IPS-18c (cell line): ENCODE data around the gene ARHGEF16.

Experiments used
- H3K4me3 ChIP-seq: 2 replicates; pipeline ENCODE4 v1.7.0; 2013; ENCODE audit warnings: low read depth, mild to moderate bottlenecking, low read length, moderate library complexity; ENCODE audit not compliant: insufficient read depth
- H3K9me3 ChIP-seq: one replicate; pipeline ENCODE4 v1.6.1; 2013; ENCODE audit warnings: mild to moderate bottlenecking, low read length, moderate library complexity; ENCODE audit not compliant: control insufficient read depth, insufficient read depth

The ARHGEF16 gene

DNA sequence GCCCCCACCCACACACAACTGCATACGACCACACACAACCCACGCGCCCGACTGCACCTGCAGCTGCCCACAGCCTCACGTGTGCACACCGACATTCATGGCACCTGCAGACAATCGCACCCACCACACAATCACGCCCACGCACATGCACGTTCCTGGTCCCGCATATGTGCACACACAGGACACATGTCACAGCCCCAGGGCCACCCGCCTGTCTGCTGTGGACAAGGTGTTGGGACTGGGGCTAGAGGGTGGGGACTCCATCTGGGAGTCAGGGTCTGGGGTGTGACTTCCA lies 56.4 kb downstream of the ARHGEF16 start:
- peaks cover 2% of the 10 kb centered on the region for H3K9me3 ChIP-seq
- no peak overlapping the region for H3K4me3 ChIP-seq

GRCh38 chr1:3511306-3511705 lies 56.8 kb downstream of the ARHGEF16 start:
- Histone ChIP-seq H3K9me3 (peaks cover 2% of the 10 kb centered on the region), H3K4me3 (no peak overlapping the region)

DNA sequence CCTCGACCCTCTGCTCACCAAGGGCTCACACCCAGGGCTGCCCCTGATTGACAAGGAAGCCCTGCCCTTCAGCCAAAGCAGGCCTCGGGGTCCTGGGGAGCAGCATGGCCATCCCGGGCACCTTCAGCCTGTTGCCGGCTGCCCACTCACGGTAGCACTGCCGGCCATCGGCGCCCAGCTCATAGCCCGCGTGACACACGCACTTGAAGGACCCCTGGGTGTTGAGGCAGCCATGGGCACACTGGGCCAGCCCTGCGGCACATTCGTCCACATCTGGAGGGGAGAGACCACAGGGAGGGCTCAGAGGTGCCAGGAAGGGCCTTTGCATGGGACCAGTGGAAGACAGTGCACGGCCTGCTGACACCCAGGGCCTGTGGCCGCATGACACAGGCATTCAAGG lies 57.4 kb downstream of the ARHGEF16 start:
- H3K4me3 ChIP-seq = no peak overlapping the region
- H3K9me3 ChIP-seq = peaks cover 2% of the 10 kb centered on the region

- Histone ChIP-seq H3K4me3 (no peak overlapping the region), H3K9me3 (peaks cover 2% of the 10 kb centered on the region)
These were observed 59.9 kb downstream of the ARHGEF16 start for GRCh38 chr1:3514404-3514803.

- peaks cover 2% of the 10 kb centered on the region for H3K9me3 ChIP-seq
- H3K4me3 ChIP-seq = no peak overlapping the region
These were observed 60.8 kb downstream of the ARHGEF16 start for GRCh38 chr1:3515272-3515671.

- Histone ChIP-seq H3K9me3 (peaks cover 2% of the 10 kb centered on the region), H3K4me3 (no peak overlapping the region)
These were observed 61.5 kb downstream of the ARHGEF16 start for GRCh38 chr1:3515774-3516480.

DNA sequence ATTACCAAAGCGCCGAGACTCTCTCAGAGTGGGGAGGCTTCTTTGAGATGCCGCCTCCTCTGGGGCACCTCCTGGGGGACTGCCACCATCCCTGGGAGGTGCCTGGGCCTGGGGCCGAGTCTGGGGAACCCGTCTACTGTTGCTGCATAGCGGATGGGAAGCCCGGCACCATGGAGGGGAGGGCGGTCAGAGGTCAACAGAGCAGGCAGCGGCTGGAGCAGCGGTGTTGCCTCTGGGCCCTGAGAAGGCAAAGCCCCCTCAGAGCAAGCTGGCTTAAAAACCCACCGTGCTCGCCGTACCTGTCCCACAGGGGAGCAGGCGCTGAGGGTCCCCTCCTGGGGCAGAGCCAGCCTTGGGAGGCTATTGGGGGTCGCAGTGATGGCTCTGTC lies 62.0 kb downstream of the ARHGEF16 start:
- H3K9me3 ChIP-seq = peaks cover 2% of the 10 kb centered on the region
- no peak overlapping the region for H3K4me3 ChIP-seq

DNA sequence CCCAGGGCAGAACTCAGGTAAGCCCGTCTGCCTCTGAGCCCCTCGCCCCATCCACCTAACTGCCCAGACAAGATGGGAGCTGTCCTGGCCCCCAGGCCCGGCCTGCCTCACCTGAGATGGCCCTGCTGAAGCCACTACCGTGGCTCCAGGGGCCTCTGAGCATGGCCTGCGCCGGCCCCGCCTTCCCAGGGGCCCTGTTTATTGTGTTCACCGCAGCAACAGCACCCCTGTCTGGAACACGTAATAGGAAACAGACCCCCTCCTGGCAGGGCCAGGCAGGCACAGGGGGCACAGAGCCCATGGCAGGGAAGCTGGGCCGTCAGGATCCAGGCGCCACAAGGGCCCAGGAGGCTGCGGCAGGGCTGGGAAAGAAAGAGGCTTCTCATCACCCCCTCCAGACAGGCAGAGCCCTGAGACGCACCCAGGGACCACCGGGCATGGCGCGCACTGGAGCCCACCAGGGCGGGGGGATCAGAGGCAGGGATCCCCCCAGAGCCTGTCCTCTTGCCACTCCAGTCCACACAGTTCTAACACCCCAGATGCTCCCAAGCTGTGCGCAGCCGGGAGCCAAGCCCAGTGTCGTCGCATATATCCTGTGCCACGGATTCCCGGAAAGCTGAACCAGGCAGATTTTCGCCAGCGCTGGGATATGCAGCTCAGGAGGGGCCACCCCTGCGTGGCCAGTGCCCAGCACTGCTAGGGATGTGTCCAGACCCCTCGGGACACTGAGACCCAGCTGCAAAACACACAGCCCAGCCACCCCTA lies 62.6 kb downstream of the ARHGEF16 start:
- Histone ChIP-seq H3K4me3 (no peak overlapping the region), H3K9me3 (peaks cover 2% of the 10 kb centered on the region)

- Histone ChIP-seq H3K4me3 (no peak overlapping the region), H3K9me3 (no peaks in the 10 kb centered on the region)
These were observed 63.8 kb downstream of the ARHGEF16 start for GRCh38 chr1:3518256-3518655.

DNA sequence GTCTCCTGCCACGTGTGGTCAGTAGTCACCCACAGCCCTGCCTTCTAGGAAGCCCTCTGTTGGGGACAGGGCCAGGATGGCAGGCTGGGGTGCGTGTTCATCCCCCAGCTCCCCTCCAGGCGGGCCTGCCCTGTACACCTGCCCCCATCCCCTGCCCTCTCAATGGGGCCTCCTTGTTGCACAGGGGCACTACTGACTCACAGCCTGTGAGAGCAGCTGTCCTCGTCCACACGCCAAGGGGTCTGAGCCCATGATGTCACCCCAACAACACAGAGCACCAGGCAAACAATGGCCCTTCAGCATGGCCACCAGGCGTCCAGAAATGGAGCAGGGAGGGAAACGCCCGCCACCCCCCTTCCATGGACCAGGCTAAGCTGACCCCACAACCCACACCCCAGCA lies 64.3 kb downstream of the ARHGEF16 start:
- H3K4me3 ChIP-seq = no peak overlapping the region
- no peaks in the 10 kb centered on the region for H3K9me3 ChIP-seq

- no peak overlapping the region for H3K4me3 ChIP-seq
- no peaks in the 10 kb centered on the region for H3K9me3 ChIP-seq
These were observed 64.9 kb downstream of the ARHGEF16 start for GRCh38 chr1:3519301-3519885.

DNA sequence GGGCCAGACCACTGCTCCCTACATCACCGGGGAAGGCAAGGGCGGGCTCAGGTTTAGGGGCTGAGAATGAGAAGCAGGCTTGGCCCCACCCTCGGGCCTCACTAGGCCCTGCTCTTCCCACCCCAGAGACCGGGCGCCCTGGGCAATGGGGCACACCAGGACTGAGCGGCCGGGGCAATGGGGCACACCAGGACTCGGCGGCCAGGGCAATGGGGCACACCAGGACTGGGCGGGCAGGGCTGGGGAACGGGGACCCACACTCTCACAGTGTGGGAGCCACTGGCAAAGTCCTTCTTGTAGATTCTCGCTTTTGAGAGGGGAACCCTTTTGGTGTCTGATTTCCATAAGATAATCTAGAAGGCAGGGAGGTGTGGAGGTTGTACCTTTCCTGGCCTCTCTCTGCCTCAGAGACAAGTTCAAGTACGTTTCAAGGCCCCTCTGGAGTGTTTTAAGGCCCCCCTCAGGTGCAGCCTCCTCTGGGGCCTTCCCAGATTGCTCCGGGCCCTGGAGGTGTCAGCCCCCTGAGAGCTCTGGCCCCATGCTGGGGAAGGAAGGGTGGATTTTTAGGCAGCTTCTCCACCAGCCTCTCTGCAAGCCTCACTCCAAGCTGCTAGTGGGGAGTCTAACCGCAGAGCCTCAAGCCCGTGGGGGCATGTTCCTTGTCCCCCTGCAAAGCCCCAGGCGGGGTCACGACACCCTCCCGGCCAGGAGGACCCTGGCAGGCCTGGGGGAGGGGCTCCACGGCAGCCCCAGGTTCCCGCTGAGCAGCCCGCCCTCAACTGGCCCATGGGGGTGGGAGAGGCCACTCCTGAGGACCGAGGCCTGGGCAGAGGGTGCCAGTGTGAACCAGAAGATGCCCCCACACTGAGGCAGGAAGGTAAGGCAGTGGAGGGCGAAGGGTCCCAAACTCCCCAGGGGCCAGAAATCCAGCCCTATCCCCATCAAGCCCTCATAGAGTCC lies 66.2 kb downstream of the ARHGEF16 start:
- Histone ChIP-seq H3K9me3 (no peaks in the 10 kb centered on the region), H3K4me3 (no peak overlapping the region)

GRCh38 chr1:3521426-3521825 lies 67.0 kb downstream of the ARHGEF16 start:
- Histone ChIP-seq H3K9me3 (no peaks in the 10 kb centered on the region), H3K4me3 (no peak overlapping the region)

DNA sequence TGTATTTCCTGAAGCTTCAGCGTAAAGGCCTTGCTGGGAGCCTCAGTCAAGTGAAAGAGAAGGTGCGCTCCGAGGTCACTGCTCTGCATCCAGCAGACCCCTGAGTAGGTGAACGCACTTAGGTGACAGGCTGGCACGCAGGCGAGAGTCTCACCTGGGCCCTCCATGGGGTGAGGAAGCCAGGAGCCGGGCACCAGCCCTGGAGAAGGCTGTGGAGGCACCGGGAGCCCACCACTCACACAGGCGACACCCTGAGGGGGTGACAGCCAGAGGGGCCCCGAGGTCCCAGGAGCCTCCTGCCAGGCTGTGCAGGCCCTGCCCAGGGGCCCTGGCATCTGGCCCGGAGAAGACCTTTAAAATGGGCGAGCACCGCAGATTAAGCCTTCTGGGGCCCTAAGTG lies 67.6 kb downstream of the ARHGEF16 start:
- H3K4me3 ChIP-seq = no peak overlapping the region
- H3K9me3 ChIP-seq = no peaks in the 10 kb centered on the region

DNA sequence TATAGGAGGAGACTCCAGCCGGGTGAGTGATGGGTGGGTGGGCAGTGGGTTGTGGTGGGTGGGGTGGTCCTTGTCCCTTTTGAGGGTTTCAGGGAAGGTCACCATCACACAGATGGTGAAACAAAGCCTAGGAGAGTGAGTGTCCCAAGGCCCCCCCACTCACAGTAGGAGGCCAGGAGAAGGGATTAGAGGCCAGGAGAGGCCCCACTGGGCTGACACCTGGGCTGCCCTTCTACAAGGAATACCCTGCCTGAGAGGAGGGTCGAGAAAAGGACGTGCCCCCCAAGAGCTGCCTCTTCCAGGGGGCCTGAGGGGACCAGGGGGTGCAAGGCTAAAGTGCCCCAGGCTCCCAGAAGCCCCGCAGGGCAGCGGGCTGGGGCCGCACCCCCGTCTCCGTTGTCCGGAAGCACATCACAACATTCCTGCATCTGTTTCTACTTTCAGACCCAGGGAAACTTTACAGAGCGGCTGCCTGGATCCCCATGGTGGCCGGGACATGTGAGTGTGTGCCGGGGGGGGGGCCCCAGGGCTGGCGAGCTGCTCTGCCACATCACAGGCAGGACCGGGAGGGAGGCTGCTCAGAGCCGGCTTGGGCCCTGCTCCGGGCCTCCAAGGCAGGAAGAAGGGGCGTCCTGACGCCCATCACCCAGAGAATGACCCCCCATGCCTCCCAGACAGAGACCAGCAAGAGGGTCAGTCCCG lies 68.2 kb downstream of the ARHGEF16 start:
- H3K9me3 ChIP-seq = no peaks in the 10 kb centered on the region
- H3K4me3 ChIP-seq = no peak overlapping the region

GRCh38 chr1:3523980-3524379 lies 69.5 kb downstream of the ARHGEF16 start:
- Histone ChIP-seq H3K4me3 (no peak overlapping the region), H3K9me3 (no peaks in the 10 kb centered on the region)
